NCI-H2081 treated with DMSO at 0.1 percent for 48 hours (cell line): Measurements from ENCODE around the gene ALDOC.

Experiments
- DNase-seq: peaks from one replicate; lab custom pipeline; 2025; lab: John Stamatoyannopoulos, UW

Gene ALDOC

DNA sequence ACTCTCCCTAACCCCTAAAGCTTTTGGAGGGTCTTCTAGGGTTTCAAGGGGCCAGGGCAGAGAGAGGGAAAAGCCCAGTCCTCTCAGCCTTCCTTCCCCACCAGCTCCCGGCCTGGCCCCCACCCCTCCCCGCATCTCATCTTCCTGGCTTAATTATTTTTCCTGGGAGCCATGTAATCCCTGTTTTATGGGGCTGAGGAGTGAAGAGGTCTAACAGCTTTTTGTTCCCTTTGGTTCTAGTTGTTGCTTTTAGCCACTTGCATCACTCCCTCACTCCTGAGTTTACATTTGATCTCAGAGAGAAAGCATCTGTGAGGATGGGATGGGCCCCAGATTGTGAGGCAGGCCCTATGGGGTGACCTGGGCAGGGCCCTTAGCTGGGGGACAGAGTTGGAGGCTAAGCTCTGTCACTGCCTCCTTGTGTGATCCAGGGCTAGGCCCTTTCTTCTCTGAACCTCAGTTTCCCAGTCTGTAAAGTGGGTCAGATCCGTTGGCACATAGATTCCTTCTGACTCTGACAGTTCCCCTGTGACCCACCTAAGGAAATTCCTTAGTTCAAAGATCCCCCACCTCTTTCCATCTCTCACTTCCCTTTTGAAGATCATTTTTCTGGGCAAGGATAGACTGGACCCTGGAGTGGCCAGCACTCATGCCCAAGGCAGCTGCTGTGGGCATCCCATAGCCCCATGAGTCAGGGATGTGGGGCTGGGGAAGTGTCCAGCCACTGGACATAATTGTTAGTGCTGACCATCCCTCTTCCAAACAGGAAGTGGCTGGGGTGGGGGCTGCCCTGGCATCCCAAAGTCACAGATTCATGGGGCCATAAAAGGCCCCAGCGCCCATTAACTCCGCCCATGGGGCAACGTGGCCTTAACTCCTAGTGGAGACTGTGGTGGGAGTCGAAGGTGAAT, 44.4 kb downstream of the ALDOC start:
- no peak for DNase-seq

DNA sequence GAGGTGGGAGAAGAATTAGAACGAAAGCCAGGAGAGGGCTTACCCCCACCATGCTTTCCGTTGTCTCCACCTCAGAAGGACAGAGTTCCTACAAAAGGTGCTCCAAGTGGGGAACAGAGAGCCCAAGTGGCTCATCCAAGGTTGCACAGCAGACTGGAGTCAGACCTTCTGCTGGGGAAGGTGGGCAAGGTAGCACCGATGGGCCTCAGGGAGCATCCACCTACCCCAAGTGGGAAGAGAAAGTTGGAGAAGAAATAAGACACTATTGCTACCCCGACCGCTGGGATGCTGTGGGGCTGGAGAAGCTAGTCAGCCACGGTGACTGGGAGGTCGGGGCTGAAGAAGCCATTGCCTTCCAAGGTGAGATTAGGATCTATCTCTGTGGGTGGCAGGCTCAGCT, 45.8 kb downstream of the ALDOC start:
- no peak for DNase-seq

DNA sequence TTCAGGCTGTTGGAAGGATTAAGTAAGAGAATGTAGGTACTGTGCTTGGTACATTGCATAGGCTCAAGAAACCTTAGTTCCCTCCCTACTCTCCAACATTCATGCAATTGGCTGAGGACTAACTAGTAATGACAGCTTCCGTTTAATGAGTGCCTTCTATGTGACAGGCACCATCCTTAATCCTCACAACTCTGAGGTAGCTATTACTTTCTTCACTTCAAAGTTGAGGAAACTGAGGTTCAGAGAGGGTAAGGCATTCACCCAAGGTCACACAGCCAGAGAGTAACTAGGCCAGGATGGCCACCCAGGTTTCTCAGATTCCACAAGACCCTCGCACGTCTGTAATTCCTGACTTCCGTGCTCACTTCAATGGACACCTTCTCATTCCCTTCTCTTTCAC, 46.4 kb downstream of the ALDOC start:
- DNase-seq: no peak

DNA sequence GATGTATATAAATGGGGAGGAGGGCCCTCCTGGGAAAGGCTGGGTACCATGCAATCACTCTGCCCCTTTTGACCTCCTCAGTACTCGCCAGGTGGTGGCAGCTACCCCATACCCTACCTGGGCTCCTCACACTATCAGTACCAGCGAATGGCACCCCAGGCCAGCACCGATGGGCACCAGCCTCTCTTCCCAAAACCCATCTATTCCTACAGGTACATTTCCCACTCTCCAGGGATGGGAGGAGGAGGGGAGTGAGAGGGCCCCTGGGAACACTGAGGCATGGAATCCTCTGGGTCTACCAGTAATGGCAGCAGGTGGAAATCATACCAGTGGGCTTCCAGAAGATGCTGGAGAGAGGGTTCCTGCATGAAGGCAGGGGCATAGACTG, 47.7 kb downstream of the ALDOC start:
- no peak for DNase-seq

DNA sequence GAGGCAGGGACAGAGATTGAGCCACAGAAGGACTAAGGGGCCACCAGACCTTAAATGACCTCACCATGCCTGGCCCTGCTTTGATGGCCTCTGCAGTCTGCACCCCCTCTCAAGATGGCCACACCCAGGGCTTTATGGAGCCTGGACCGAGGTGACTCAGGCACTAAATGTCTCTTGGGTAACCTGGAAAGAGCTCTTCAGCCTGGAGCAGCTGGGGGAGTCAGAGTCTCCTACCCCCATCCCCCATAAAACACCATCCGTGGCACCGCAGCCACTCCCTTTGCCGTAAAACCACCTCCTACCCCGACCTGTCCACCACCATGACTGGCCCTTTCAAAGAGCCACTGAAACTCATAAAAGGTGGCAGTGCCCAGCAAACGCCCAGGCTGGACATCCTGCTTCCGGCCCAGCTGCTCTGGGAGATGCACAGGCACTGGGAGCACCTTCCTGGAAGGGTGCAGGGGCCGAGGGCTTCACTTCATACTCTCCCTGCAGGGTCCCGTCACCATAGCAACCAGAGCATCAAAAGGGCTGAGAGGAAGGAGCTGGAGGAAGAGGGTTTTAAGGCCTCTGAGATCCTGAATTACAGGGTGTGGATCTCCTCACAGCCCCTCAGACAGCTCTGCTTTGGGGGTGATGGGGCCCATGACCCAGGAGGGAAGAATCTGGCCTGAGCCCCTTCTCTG, 48.2 kb downstream of the ALDOC start:
- DNase-seq: no peak

DNA sequence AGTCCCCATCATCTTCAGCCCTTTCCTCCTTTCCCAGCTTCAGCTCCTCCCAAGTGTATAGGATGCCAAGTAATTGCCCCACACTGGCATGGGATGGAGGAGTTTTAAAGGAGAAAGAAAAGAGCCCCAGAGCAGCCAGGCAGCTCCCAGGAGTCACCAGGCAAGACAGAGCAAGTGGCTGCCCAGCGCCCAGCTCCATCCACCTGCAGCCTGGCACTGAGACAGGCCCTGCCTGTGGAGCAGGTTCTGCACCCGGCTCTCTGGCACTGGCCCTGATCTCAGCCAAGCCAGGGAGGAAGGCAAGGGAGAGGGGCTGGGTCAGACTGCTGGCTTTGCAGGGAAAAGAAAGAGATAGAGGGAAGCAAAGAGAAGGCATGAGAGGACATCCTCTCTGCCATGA, 48.8 kb downstream of the ALDOC start:
- no peak for DNase-seq

DNA sequence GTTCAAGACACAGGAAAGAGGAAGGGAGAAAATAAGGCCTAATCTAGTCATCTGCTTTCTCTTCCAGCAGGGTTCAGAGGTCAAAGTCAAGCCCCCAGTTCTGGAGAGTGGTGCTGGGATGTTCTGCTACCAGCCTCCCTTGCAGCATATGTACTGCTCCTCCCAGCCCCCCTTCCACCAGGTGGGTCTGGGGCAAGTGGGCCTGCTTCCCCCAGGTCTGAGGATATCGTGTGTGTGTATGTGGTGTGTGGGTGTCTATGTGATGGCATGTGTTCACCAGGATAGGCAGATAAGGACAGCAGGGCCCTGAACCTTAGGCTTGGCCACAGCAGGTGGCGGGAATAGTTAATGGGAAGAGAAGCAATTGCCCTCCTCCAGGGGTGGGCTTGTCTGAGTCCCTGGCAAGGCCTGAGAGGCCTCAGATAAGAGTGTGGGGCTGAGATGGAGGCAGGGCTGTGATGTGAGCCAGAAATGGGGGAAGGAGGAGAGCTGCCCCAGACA, 49.5 kb downstream of the ALDOC start:
- no peak for DNase-seq

DNA sequence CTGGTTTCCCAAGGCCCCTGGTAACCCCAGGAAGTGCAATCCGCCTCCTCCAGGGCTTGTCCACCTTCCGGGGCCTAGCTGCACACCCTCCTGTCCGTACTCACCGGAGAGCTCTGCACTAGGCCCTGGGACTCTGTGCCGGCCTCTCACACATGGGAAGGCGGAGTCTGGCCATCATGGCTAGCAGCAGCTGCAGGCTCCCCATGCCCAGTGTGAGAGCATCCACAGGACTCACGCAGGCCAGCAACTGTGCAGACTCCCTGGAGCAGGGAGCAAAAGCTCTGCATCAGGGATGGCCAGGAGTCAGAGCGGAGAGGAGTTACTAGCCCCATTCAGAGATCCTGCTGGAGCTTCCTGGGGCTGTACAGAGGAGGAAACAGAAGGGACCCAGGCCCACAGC, 50.3 kb downstream of the ALDOC start:
- no peak for DNase-seq

DNA sequence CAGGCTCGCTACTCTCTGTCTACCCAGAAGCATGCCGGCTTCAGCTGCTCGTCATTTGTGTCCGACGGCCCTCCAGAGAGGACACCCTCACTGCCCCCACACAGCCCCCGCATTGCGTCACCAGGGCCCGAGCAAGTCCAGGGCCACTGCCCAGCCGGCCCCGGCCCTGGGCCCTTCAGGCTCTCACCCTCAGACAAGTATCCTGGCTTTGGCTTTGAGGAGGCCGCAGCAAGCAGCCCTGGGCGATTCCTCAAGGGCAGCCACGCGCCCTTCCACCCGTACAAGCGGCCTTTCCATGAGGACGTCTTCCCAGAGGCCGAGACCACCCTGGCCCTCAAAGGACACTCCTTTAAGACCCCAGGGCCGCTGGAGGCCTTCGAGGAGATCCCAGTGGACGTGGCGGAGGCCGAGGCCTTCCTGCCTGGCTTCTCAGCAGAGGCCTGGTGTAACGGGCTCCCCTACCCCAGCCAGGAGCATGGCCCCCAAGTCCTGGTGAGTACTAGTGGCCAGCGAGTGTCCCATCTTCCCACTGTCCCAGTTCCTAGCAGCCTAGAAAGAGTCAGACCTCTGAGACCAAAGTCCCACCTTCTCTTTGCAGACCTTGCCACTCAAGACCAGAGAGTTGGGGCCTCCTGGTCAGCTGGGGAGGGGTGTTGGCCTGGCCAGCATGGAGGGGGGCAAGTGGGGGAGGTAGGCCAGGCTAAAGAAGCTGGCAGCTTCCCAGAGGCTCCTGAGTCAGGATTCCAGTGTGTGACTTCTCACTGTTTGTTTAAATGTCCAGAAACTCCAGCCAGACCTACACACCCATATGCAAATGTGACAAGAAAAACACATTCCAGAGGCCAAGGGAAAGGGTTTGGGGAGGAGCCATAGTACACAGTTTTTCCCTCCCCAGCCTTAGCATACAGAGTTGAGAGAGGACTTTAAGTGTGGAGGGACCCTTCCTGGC, 51.9 kb downstream of the ALDOC start:
- no peak for DNase-seq

DNA sequence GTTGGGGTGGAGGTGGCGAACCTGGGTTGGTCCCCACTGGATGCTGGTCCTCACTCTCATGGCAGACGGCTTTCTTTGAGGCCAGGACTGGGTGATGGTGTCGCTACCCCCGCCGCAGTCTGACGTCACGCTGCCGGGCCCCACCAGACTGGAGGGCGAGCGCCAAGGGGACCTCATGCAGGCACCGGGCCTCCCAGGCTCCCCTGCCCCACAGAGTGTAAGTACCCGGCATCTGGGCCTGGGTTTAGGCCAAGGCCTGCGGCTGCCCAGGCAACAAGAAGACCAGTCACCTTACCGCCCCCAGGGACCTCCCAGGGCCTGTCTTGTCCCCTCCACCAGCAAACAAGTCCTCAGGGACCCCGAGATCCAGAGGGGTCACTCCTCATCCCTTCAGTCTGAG, 52.8 kb downstream of the ALDOC start:
- no peak for DNase-seq

DNA sequence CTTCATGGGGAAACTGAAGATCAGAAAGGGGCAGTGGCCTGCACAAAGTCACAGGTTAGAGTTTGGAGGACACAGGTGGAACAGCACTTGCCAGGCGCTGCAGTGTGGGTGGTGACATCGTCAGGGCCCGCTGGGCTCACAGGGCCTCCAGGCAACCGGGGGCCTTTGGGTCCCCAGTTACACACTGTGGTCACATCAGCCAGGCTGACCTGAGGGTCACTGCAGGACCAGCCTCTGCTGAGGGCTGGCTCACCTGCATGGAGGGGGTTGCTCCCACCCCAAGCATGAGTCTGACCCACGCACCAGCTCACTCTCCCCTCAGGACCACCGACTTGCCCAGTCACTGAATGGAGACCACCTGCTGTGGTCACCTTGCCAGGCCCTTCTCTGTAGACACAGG, 53.5 kb downstream of the ALDOC start:
- no peak for DNase-seq
